Anterior cingulate cortex (tissue), 58 donors: Measurements from ENCODE around the gene FIGNL2.
"Not testable (repeated sequence)": the region's sequence is repeated elsewhere in the genome, so short reads cannot be mapped to it uniquely, and the experiment has no call there.

Experiments used
- DNase-seq, 58 donors: peaks; one replicate each; lab custom pipeline; 2025; lab: John Stamatoyannopoulos, UW

The FIGNL2 gene

GRCh38 chr12:51836827-51837173 lies 11.7 kb downstream of the FIGNL2 start:
- no peak for DNase-seq

GRCh38 chr12:51836041-51836826 lies 12.3 kb downstream of the FIGNL2 start:
- no peak for DNase-seq

- DNase-seq: no peak
Measured at GRCh38 chr12:51834411-51834810, 14.1 kb downstream of the FIGNL2 start.

GRCh38 chr12:51833448-51834227 lies 14.9 kb downstream of the FIGNL2 start:
- DNase-seq: no peak

GRCh38 chr12:51832354-51833107 lies 16.0 kb downstream of the FIGNL2 start:
- no peak for DNase-seq

- DNase-seq: not testable (repeated sequence)
Measured at GRCh38 chr12:51831817-51832216, 16.7 kb downstream of the FIGNL2 start.

- DNase-seq: no peak
Measured at GRCh38 chr12:51829641-51830040, 18.9 kb downstream of the FIGNL2 start.

GRCh38 chr12:51829011-51829481 lies 19.5 kb downstream of the FIGNL2 start:
- DNase-seq: no peak

GRCh38 chr12:51827925-51828818 lies 20.3 kb downstream of the FIGNL2 start:
- no peak for DNase-seq

GRCh38 chr12:51826881-51827280 lies 21.6 kb downstream of the FIGNL2 start:
- no peak for DNase-seq

- no peak for DNase-seq
Measured at GRCh38 chr12:51825216-51825615, 23.3 kb downstream of the FIGNL2 start.

GRCh38 chr12:51823875-51824565 lies 24.5 kb downstream of the FIGNL2 start:
- DNase-seq: peak in 31 of 58 donors; percentile 6 to 79 (median 31)

GRCh38 chr12:51822956-51823355 lies 25.6 kb downstream of the FIGNL2 start:
- no peak for DNase-seq

GRCh38 chr12:51822261-51822616 lies 26.3 kb downstream of the FIGNL2 start:
- no peak for DNase-seq

GRCh38 chr12:51821440-51822260 lies 26.9 kb downstream of the FIGNL2 start:
- no peak for DNase-seq

GRCh38 chr12:51820526-51821439 lies 27.7 kb downstream of the FIGNL2 start:
- peak in 54 of 58 donors; percentile 11 to 84 (median 56) for DNase-seq
